Karpas-422 (cell line): Measurements from ENCODE around the gene KCNS3. TPM values are rescaled to one million over a fixed set of nuclear protein-coding genes. Genes with fewer than 3 reads are reported as not detected.
"Not testable (repeated sequence)": the region's sequence is repeated elsewhere in the genome, so short reads cannot be mapped to it uniquely, and the experiment has no call there.

Source experiments
- DNase-seq: peaks from one replicate; pipeline ENCODE4 v3.0.0-alpha.2; 2015
- H2AFZ ChIP-seq: fragments of 200-600 bp; sonication (generic); 2 replicates; pipeline ENCODE4 v1.6.1; 2014; ENCODE audit warnings: antibody characterized with exemption, low read length, mixed read lengths
- H3K27ac ChIP-seq: fragments of 200-600 bp; sonication (generic); 2 replicates; pipeline ENCODE4 v1.5.1; 2014; ENCODE audit warnings: mild to moderate bottlenecking, low read length, moderate library complexity
- H3K27me3 ChIP-seq: fragments of 200-600 bp; sonication (generic); 2 replicates; pipeline ENCODE4 v1.6.1; 2014; ENCODE audit warnings: low read length, mixed read lengths
- H3K36me3 ChIP-seq: fragments of 200-600 bp; sonication (generic); 2 replicates; pipeline ENCODE4 v1.6.1; 2014; ENCODE audit warnings: low read length, mixed read lengths; ENCODE audit not compliant: insufficient read depth
- H3K4me1 ChIP-seq: fragments of 200-600 bp; sonication (generic); 2 replicates; pipeline ENCODE4 v1.6.1; 2014; ENCODE audit warnings: mild to moderate bottlenecking, low read length, mixed read lengths
- H3K4me2 ChIP-seq: fragments of 200-600 bp; sonication (generic); 2 replicates; pipeline ENCODE4 v1.6.1; 2014; ENCODE audit warnings: low read length, low read depth, mild to moderate bottlenecking; ENCODE audit not compliant: poor library complexity, severe bottlenecking
- H3K4me3 ChIP-seq: fragments of 200-600 bp; sonication (generic); 2 replicates; pipeline ENCODE4 v1.5.1; 2014; ENCODE audit warnings: mild to moderate bottlenecking, antibody characterized with exemption, low read length, mixed read lengths
- H3K79me2 ChIP-seq: fragments of 200-600 bp; sonication (generic); 2 replicates; pipeline ENCODE4 v1.6.1; 2014; ENCODE audit warnings: mild to moderate bottlenecking, low read length, mixed read lengths
- H3K9ac ChIP-seq: fragments of 200-600 bp; sonication (generic); 2 replicates; pipeline ENCODE4 v1.6.0; 2014; ENCODE audit warnings: low read length
- H3K9me2 ChIP-seq: fragments of 200-600 bp; sonication (generic), shearing (Covaris generic); replicated peaks from 2 replicates; pipeline ENCODE4 v1.6.0; 2014; ENCODE audit warnings: mild to moderate bottlenecking, low read length, moderate library complexity; ENCODE audit not compliant: insufficient read depth
- H3K9me3 ChIP-seq: fragments of 300-700, 200-600 bp; sonication (generic); 2 replicates; pipeline ENCODE4 v1.6.1; 2014; ENCODE audit warnings: low read length, mixed read lengths
- H4K20me1 ChIP-seq: fragments of 200-600 bp; sonication (generic); 2 replicates; pipeline ENCODE4 v1.6.1; 2014; ENCODE audit warnings: mild to moderate bottlenecking, antibody characterized with exemption, low read length, low read depth; ENCODE audit not compliant: insufficient read depth
- total RNA-seq: library from RNA; depleted of rRNA; stranded (reverse); fragments of >200 nt; shearing (Covaris generic); gene quantifications from 2 replicates; pipeline ENCODE4 v1.2.3, GENCODE V29; 2014; ENCODE audit warnings: low replicate concordance

The KCNS3 gene
- total RNA-seq, 1 experiment from 2014 or later, result 1.5 TPM

GRCh38 chr2:17959833-17960232, 81.4 kb downstream of the KCNS3 start:
- Histone ChIP-seq H3K27ac (no peak overlapping the region), H3K9me2 (no peaks in the 10 kb centered on the region), H3K9ac (no peak overlapping the region), H3K79me2 (no peaks in the 10 kb centered on the region), H3K4me2 (no peak overlapping the region), H3K4me1 (no peaks in the 10 kb centered on the region), H3K9me3 (no peaks in the 10 kb centered on the region), H2AFZ (no peak overlapping the region), H3K27me3 (no peaks in the 10 kb centered on the region), H4K20me1 (no peaks in the 10 kb centered on the region), H3K36me3 (no peaks in the 10 kb centered on the region), H3K4me3 (no peak overlapping the region)
- DNase-seq, result no peak

- Histone ChIP-seq H3K27me3 (no peaks in the 10 kb centered on the region), H3K9me2 (no peaks in the 10 kb centered on the region), H2AFZ (no peak overlapping the region), H3K9me3 (no peaks in the 10 kb centered on the region), H3K79me2 (no peaks in the 10 kb centered on the region), H3K9ac (no peak overlapping the region), H3K4me2 (no peak overlapping the region), H4K20me1 (no peaks in the 10 kb centered on the region), H3K4me1 (no peaks in the 10 kb centered on the region), H3K36me3 (no peaks in the 10 kb centered on the region), H3K27ac (no peak overlapping the region), H3K4me3 (no peak overlapping the region)
- no peak for DNase-seq
Observed at GRCh38 chr2:17960925-17961324, 82.5 kb downstream of the KCNS3 start.

GRCh38 chr2:17961789-17962188, 83.3 kb downstream of the KCNS3 start:
- no peak for DNase-seq
- H3K9ac ChIP-seq, result no peak overlapping the region
- H2AFZ ChIP-seq, result no peak overlapping the region
- H3K4me1 ChIP-seq, result peaks cover 8% of the 10 kb centered on the region
- H3K4me2 ChIP-seq, result no peak overlapping the region
- no peaks in the 10 kb centered on the region for H4K20me1 ChIP-seq
- H3K9me2 ChIP-seq, result no peaks in the 10 kb centered on the region
- H3K36me3 ChIP-seq, result no peaks in the 10 kb centered on the region
- no peaks in the 10 kb centered on the region for H3K9me3 ChIP-seq
- no peaks in the 10 kb centered on the region for H3K79me2 ChIP-seq
- H3K27ac ChIP-seq, result no peak overlapping the region
- H3K4me3 ChIP-seq, result no peak overlapping the region
- H3K27me3 ChIP-seq, result no peaks in the 10 kb centered on the region

- Histone ChIP-seq H3K79me2 (no peaks in the 10 kb centered on the region), H3K9me2 (no peaks in the 10 kb centered on the region), H3K36me3 (no peaks in the 10 kb centered on the region), H3K9ac (no peak overlapping the region), H4K20me1 (no peaks in the 10 kb centered on the region), H3K27ac (no peak overlapping the region), H3K27me3 (no peaks in the 10 kb centered on the region), H3K9me3 (no peaks in the 10 kb centered on the region), H3K4me1 (peaks cover 13% of the 10 kb centered on the region), H2AFZ (no peak overlapping the region), H3K4me3 (no peak overlapping the region), H3K4me2 (no peak overlapping the region)
- DNase-seq, result no peak
Observed at GRCh38 chr2:17962876-17963275, 84.4 kb downstream of the KCNS3 start.

- H3K9ac ChIP-seq, H3K79me2 ChIP-seq, H3K4me2 ChIP-seq, H2AFZ ChIP-seq, H3K4me3 ChIP-seq, H4K20me1 ChIP-seq, H3K9me3 ChIP-seq, H3K27ac ChIP-seq, H3K9me2 ChIP-seq, H3K36me3 ChIP-seq, H3K27me3 ChIP-seq, DNase-seq: not testable (repeated sequence)
- H3K4me1 ChIP-seq, result peaks cover 13% of the 10 kb centered on the region
Observed at GRCh38 chr2:17963571-17963970, 85.1 kb downstream of the KCNS3 start.

- Histone ChIP-seq H3K4me3 (no peak overlapping the region), H2AFZ (no peak overlapping the region), H3K79me2 (no peaks in the 10 kb centered on the region), H3K9me2 (no peaks in the 10 kb centered on the region), H4K20me1 (no peaks in the 10 kb centered on the region), H3K27me3 (no peaks in the 10 kb centered on the region), H3K27ac (no peak overlapping the region), H3K36me3 (no peaks in the 10 kb centered on the region), H3K9ac (no peak overlapping the region), H3K4me2 (no peak overlapping the region), H3K4me1 (peaks cover 13% of the 10 kb centered on the region), H3K9me3 (no peaks in the 10 kb centered on the region)
- DNase-seq, result no peak
Observed at GRCh38 chr2:17965196-17965595, 86.7 kb downstream of the KCNS3 start.

GRCh38 chr2:17966798-17967197, 88.3 kb downstream of the KCNS3 start:
- H3K79me2 ChIP-seq, result no peaks in the 10 kb centered on the region
- H4K20me1 ChIP-seq, result no peaks in the 10 kb centered on the region
- no peak overlapping the region for H3K4me2 ChIP-seq
- H3K27me3 ChIP-seq, result no peaks in the 10 kb centered on the region
- no peak overlapping the region for H3K4me3 ChIP-seq
- H3K9me2 ChIP-seq, result no peaks in the 10 kb centered on the region
- H2AFZ ChIP-seq, result no peak overlapping the region
- no peaks in the 10 kb centered on the region for H3K9me3 ChIP-seq
- no peak overlapping the region for H3K27ac ChIP-seq
- no peak overlapping the region for H3K9ac ChIP-seq
- DNase-seq, result peak; percentile 59
- H3K36me3 ChIP-seq, result no peaks in the 10 kb centered on the region
- H3K4me1 ChIP-seq, result peaks cover 13% of the 10 kb centered on the region

GRCh38 chr2:17969661-17970060, 91.2 kb downstream of the KCNS3 start:
- Histone ChIP-seq H3K9me3 (no peaks in the 10 kb centered on the region), H3K27ac (no peak overlapping the region), H3K4me1 (peaks cover 13% of the 10 kb centered on the region), H2AFZ (no peak overlapping the region), H4K20me1 (no peaks in the 10 kb centered on the region), H3K4me3 (no peak overlapping the region), H3K27me3 (no peaks in the 10 kb centered on the region), H3K79me2 (no peaks in the 10 kb centered on the region), H3K9ac (no peak overlapping the region), H3K36me3 (no peaks in the 10 kb centered on the region), H3K9me2 (no peaks in the 10 kb centered on the region), H3K4me2 (no peak overlapping the region)
- DNase-seq, result no peak

GRCh38 chr2:17971531-17972125, 93.2 kb downstream of the KCNS3 start:
- no peaks in the 10 kb centered on the region for H3K79me2 ChIP-seq
- no peaks in the 10 kb centered on the region for H3K9me3 ChIP-seq
- no peak overlapping the region for H3K9ac ChIP-seq
- no peak overlapping the region for H3K4me3 ChIP-seq
- no peaks in the 10 kb centered on the region for H3K27me3 ChIP-seq
- no peaks in the 10 kb centered on the region for H4K20me1 ChIP-seq
- peaks cover 7% of the 10 kb centered on the region for H3K4me1 ChIP-seq
- DNase-seq, result no peak
- no peak overlapping the region for H3K4me2 ChIP-seq
- H3K9me2 ChIP-seq, result no peaks in the 10 kb centered on the region
- H2AFZ ChIP-seq, result no peak overlapping the region
- H3K36me3 ChIP-seq, result no peaks in the 10 kb centered on the region
- H3K27ac ChIP-seq, result no peak overlapping the region
